HCT116 (cell line): ENCODE data around the gene MAPKAPK3. TPM values are rescaled to one million over a fixed set of nuclear protein-coding genes. Genes with fewer than 3 reads are reported as not detected.

ENCODE experiments used
- ATAC-seq: fragments of 200-7000 bp; cut with Tn5 transposase; 2 replicates; pipeline ENCODE4 v1.9.1; 2020; ENCODE audit warnings: mild to moderate bottlenecking, moderate library complexity
- BruUV-seq: library from RNA; stranded (reverse); fragments of 400-500 nt; replicated peaks from 2 replicates; lab custom pipeline; 2021; lab: Mats Ljungman, UMichigan
- CTCF ChIA-PET: fragments of 300-600 bp; sonication (Branson Sonifier 250); formaldehyde crosslinking; loops from one replicate; lab custom pipeline; 2021; ENCODE audit warnings: antibody characterized with exemption; lab: Charles Lee
- POLR2A ChIA-PET: fragments of 300-600, 350-600 bp; sonication (Branson Sonifier 250); formaldehyde crosslinking; loops from one replicate; lab custom pipeline; 2021; ENCODE audit warnings: antibody characterized with exemption; lab: Charles Lee
- RAD21 ChIA-PET, 2 experiments: fragments of 300-600 bp; sonication (Branson Sonifier 250); formaldehyde crosslinking; loops; one replicate each; lab custom pipeline; 2023; ENCODE audit warnings: low total read pairs in 2 of 2; ENCODE audit not compliant: uncharacterized antibody in 2 of 2, unreplicated experiment in 2 of 2, low non-redundant PET in 1 of 2; lab: Charles Lee
- DNase-seq: peaks from one replicate; pipeline ENCODE4 v3.0.0-alpha.2; 2010; ENCODE audit warnings: low read depth, low spot score
- H2AFZ ChIP-seq: fragments of 200-600 bp; shearing (Covaris generic), sonication (generic); 2 replicates; pipeline ENCODE4 v1.6.1; 2017; ENCODE audit warnings: low read depth, mixed run types, mixed read lengths, antibody characterized with exemption, low read length; ENCODE audit not compliant: poor library complexity, severe bottlenecking
- H3K27ac ChIP-seq: 2 replicates; pipeline ENCODE4 v1.5.1; 2012; ENCODE audit warnings: low read depth, low read length
- H3K27me3 ChIP-seq: fragments of 200-600 bp; sonication (generic); 2 replicates; pipeline ENCODE4 v1.6.1; 2016; ENCODE audit warnings: mixed run types, low read length, mixed read lengths; ENCODE audit not compliant: insufficient read depth
- H3K36me3 ChIP-seq, 2 experiments: fragments of 200-500 bp in 1 of 2; fragments of 200-600 bp in 1 of 2; sonication (Bioruptor generic) in 1 of 2; sonication (generic) in 1 of 2; 2 replicates each; pipeline versions ENCODE4 v1.5.1 to v1.6.1; 2014 to 2016; ENCODE audit warnings: low read length in 2 of 2, inconsistent platforms in 1 of 2, mixed read lengths in 1 of 2, mixed run types in 1 of 2; ENCODE audit not compliant: insufficient read depth in 2 of 2, control insufficient read depth in 1 of 2
- H3K4me1 ChIP-seq, 2 experiments: fragments of 200-600 bp in 1 of 2; sonication (generic) in 1 of 2; 2 replicates each; pipeline versions ENCODE4 v1.5.1 to v1.6.1; 2012 to 2017; ENCODE audit warnings: low read length in 2 of 2, inconsistent platforms in 1 of 2, mild to moderate bottlenecking in 1 of 2, mixed read lengths in 1 of 2, mixed run types in 1 of 2, moderate library complexity in 1 of 2; ENCODE audit not compliant: insufficient read depth in 2 of 2, control insufficient read depth in 1 of 2
- H3K4me2 ChIP-seq: fragments of 200-600 bp; sonication (generic); 2 replicates; pipeline ENCODE4 v1.6.1; 2017; ENCODE audit warnings: mixed run types, low read length, mixed read lengths
- H3K4me3 ChIP-seq, 2 experiments: fragments of 200-600 bp in 1 of 2; sonication (generic) in 1 of 2; replicated peaks in 1 of 2; 2 replicates each; pipeline ENCODE4 v1.5.1; 2011 to 2016; ENCODE audit warnings: low read length in 2 of 2, control low read depth in 1 of 2, low read depth in 1 of 2, mild to moderate bottlenecking in 1 of 2, mixed read lengths in 1 of 2, mixed run types in 1 of 2
- H3K79me2 ChIP-seq: fragments of 200-600 bp; sonication (generic); 2 replicates; pipeline ENCODE4 v1.6.1; 2017; ENCODE audit warnings: mild to moderate bottlenecking, mixed run types, low read length, moderate library complexity, mixed read lengths; ENCODE audit not compliant: insufficient read depth
- H3K9ac ChIP-seq: fragments of 200-600 bp; sonication (generic); 2 replicates; pipeline ENCODE4 v1.6.1; 2016; ENCODE audit warnings: low read length, mixed read lengths
- H3K9me2 ChIP-seq: fragments of 200-600 bp; sonication (generic), shearing (Covaris generic); 2 replicates; pipeline ENCODE4 v1.6.1; 2017; ENCODE audit warnings: mixed run types, mild to moderate bottlenecking, moderate library complexity; ENCODE audit not compliant: insufficient read depth
- H3K9me3 ChIP-seq, 2 experiments: fragments of 200-500 bp in 1 of 2; fragments of 200-600 bp in 1 of 2; sonication (Bioruptor generic) in 1 of 2; sonication (generic) in 1 of 2; 2 replicates each; pipeline ENCODE4 v1.6.1; 2014 to 2017; ENCODE audit warnings: low read length in 2 of 2, mixed read lengths in 2 of 2, inconsistent platforms in 1 of 2, low read depth in 1 of 2, mild to moderate bottlenecking in 1 of 2, mixed run types in 1 of 2, moderate library complexity in 1 of 2; ENCODE audit not compliant: control insufficient read depth in 1 of 2, insufficient read depth in 1 of 2
- H4K20me1 ChIP-seq: fragments of 200-600 bp; sonication (generic), shearing (Covaris generic); 2 replicates; pipeline ENCODE4 v1.6.1; 2017; ENCODE audit warnings: mixed run types, mild to moderate bottlenecking, moderate library complexity; ENCODE audit not compliant: insufficient read depth
- CBX3 ChIP-seq: IDR thresholded peaks from 2 replicates; pipeline ENCODE4 v1.6.1; 2012; ENCODE audit warnings: low read depth
- EZH2 ChIP-seq: fragments of 200-600 bp; sonication (generic); IDR thresholded peaks from 2 replicates; pipeline ENCODE4 v1.6.1; 2017; ENCODE audit warnings: antibody characterized with exemption, mixed run types
- POLR2A ChIP-seq: IDR thresholded peaks from 2 replicates; pipeline ENCODE4 v1.7.0; 2011; ENCODE audit warnings: borderline replicate concordance; ENCODE audit not compliant: insufficient read depth, insufficient read length; ENCODE audit errors: extremely low read depth
- POLR2AphosphoS5 ChIP-seq: IDR thresholded peaks from 2 replicates; pipeline ENCODE4 v1.6.1; 2011; ENCODE audit warnings: mild to moderate bottlenecking, low read depth, low read length, moderate library complexity
- SP1 ChIP-seq: IDR thresholded peaks from 2 replicates; pipeline ENCODE4 v1.6.1; 2012; ENCODE audit warnings: low read depth
- YY1 ChIP-seq: IDR thresholded peaks from 2 replicates; pipeline ENCODE4 v1.6.1; 2011; ENCODE audit warnings: low read length, low read depth, moderate library complexity, mild to moderate bottlenecking; ENCODE audit not compliant: insufficient replicate concordance; ENCODE audit errors: extremely low read depth
- ZFX ChIP-seq: fragments of 450-650 bp; IDR thresholded peaks from 2 replicates; pipeline ENCODE4 v1.6.1; 2017
- ZNF274 ChIP-seq: fragments of 200-500 bp; sonication (Bioruptor generic); IDR thresholded peaks from 2 replicates; pipeline ENCODE4 v1.6.1; 2014; ENCODE audit warnings: mild to moderate bottlenecking, low read depth, low read length, inconsistent platforms
- intact Hi-C: fragments of 100-400 bp; cut with micrococcal nuclease; formaldehyde crosslinking; loops from 2 replicates; pipeline ENCODE4 v1.10.0; 2022
- total RNA-seq: library from RNA; stranded (reverse); gene quantifications from one replicate; pipeline ENCODE4 v1.2.1, GENCODE V29; 2021; ENCODE audit not compliant: unreplicated experiment
- TF ChIP-seq, protein P1 (sequence below): IDR thresholded peaks from 2 replicates; pipeline ENCODE4 v1.6.1; 2012
- TF ChIP-seq, protein P2 (sequence below), 3 experiments: fragments of 200-600 bp in 1 of 3; sonication (generic) in 1 of 3; IDR thresholded peaks in 2 of 3; conservative IDR thresholded peaks in 1 of 3; 2 replicates each; pipeline ENCODE4 v1.5.1; 2012 to 2017; ENCODE audit warnings: low read depth in 2 of 3, low read length in 2 of 3, antibody characterized with exemption in 1 of 3, borderline replicate concordance in 1 of 3, control low read depth in 1 of 3, mild to moderate bottlenecking in 1 of 3, mixed read lengths in 1 of 3, mixed run types in 1 of 3, moderate library complexity in 1 of 3; ENCODE audit not compliant: insufficient read depth in 1 of 3

Gene MAPKAPK3
- total RNA-seq, 1 experiment from 2014 or later: 87.3 TPM

DNA sequence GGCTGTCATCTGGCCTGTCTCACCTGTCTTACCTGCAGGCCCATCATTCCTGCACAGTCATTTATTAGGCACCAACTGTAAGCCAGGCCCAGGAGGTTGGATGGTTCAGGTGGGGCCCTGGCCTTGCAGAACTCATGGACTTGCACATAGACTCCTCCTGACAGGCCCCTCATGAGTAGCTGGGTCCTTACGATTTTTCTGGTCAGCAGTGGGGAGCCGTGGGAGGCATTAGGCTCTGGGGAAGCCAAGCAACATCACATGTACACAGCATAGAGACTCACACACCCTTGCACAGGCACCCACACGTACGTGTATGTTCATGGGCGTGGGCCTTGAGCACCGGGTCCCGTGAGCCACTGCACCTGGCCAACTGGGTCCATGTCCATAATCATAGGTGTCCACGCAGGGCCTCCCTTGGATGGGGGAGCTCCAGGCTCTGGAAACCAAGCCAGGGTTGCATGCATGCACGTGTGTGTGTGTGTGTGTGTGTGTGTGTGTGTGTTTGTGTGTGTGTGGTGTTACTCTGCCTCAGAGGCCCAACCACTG, 25.7 kb upstream of the MAPKAPK3 start:
- Histone ChIP-seq H3K9ac (no peak overlapping the region), H3K4me3 (no peak overlapping the region), H4K20me1 (no peaks in the 10 kb centered on the region), H3K9me2 (no peaks in the 10 kb centered on the region), H3K36me3 (no peaks in the 10 kb centered on the region), H3K4me1 (peaks cover 7 to 22% of the 10 kb centered on the region in 2 experiments; a peak in 3 of 4 replicates)
- BruUV-seq: no TSS peak
- CTCF ChIA-PET: interaction anchor here (0.9 to 1.6 kb wide), 3 partner anchors 19 to 24 kb away, joined by 3 to 6 read pairs (median 3); partner anchors contain the start of gene CISH
- RAD21 ChIA-PET: interaction anchor here in 1 of 2 experiments (1.0 kb wide), 1 partner anchor 10 kb away, joined by 3 read pairs; no protein-coding TSS in a partner anchor
- TF ChIP-seq YY1 (no peak), EZH2 (no peak), ZFX (no peak), CBX3 (no peak), SP1 (no peak), ZNF274 (no peak), POLR2AphosphoS5 (no peak), POLR2A (no peak)
- TF ChIP-seq, protein P1, sequence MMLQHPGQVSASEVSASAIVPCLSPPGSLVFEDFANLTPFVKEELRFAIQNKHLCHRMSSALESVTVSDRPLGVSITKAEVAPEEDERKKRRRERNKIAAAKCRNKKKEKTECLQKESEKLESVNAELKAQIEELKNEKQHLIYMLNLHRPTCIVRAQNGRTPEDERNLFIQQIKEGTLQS: no peak
- TF ChIP-seq, protein P2, sequence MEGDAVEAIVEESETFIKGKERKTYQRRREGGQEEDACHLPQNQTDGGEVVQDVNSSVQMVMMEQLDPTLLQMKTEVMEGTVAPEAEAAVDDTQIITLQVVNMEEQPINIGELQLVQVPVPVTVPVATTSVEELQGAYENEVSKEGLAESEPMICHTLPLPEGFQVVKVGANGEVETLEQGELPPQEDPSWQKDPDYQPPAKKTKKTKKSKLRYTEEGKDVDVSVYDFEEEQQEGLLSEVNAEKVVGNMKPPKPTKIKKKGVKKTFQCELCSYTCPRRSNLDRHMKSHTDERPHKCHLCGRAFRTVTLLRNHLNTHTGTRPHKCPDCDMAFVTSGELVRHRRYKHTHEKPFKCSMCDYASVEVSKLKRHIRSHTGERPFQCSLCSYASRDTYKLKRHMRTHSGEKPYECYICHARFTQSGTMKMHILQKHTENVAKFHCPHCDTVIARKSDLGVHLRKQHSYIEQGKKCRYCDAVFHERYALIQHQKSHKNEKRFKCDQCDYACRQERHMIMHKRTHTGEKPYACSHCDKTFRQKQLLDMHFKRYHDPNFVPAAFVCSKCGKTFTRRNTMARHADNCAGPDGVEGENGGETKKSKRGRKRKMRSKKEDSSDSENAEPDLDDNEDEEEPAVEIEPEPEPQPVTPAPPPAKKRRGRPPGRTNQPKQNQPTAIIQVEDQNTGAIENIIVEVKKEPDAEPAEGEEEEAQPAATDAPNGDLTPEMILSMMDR (IDR thresholded peaks at IDR 0.05 in 2 of 3, conservative IDR thresholded peaks at IDR 0.05 in 1 of 3; ENCODE audit: borderline replicate concordance in 1 of 3, insufficient read depth in 1 of 3, low read depth in 2 of 3, low read length in 2 of 3): no peak
- TF ChIP-seq, all 23 proteins: peak for 0
- H3K27ac ChIP-seq: no peak overlapping the region
- peak overlapping the region; percentile 27 for H3K4me2 ChIP-seq
- H3K27me3 ChIP-seq: no peaks in the 10 kb centered on the region
- ATAC-seq (peak; percentile 23), DNase-seq (no peak)
- no peak overlapping the region for H2AFZ ChIP-seq
- H3K79me2 ChIP-seq: no peaks in the 10 kb centered on the region
- POLR2A ChIA-PET: interaction anchor here (0.8 kb wide), 1 partner anchor 10 kb away, joined by 4 read pairs; no protein-coding TSS in a partner anchor
- H3K9me3 ChIP-seq: no peaks in the 10 kb centered on the region
- intact Hi-C loops: no loop called here
